ENCODE results near the gene C3orf70. TPM values are rescaled to one million over a fixed set of nuclear protein-coding genes. Genes with fewer than 3 reads are reported as not detected.

C3orf70 gene
- total RNA-seq, 4 donors from 2014 or later = 13.9 to 16.4 (median 14.8) TPM

DNA sequence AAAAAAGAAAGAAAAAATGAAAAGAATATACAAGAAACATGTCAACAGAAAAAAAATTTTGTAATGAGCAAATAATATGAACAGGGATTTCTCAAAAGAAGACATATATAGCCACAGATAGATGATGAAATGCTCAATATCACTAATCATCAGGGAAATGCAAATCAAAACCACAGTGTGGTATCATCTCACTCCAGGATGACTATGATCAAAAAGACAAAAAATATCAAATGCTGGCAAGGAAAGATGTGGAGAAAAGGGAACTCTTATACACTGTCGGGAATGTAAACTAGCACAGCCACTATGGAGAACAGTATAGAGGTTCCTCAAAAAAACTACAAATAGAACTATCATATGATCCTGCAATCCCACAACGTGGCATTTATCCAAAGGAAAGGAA, 94.1 kb downstream of the C3orf70 start:
- no peak for DNase-seq
- Histone ChIP-seq H3K9me3 (peaks cover 12 to 14% of the 10 kb centered on the region in 2 donors), H3K36me3 (peaks cover 0 to 16% (median 0%) of the 10 kb centered on the region in 4 donors), H3K27me3 (no peaks in the 10 kb centered on the region), H3K4me3 (no peak overlapping the region), H3K27ac (no peak overlapping the region), H3K4me1 (no peaks in the 10 kb centered on the region)
- 43 to 65% methylated on average over 1 to 2 of the region's 2 CpGs for WGBS, 2 donors (ENCODE audit: low coverage in 1 of 2)
- in situ Hi-C loops (cut with MboI; ENCODE audit: low pct_ligation_motif_present in 1 of 4, low pct_unique_long_range_greater_than_20kb in 1 of 4, low sequenced_read_pairs in 3 of 4) = no loop called here
- intact Hi-C loops (cut with DNase I; ENCODE audit: low total_unique reads) = no loop called here
- TF ChIP-seq POLR2AphosphoS5 (IDR thresholded peaks at IDR 0.05) (no peak), EP300 (IDR thresholded peaks at IDR 0.05; ENCODE audit: low read depth) (no peak), POLR2A (IDR thresholded peaks at IDR 0.05) (no peak)
- TF ChIP-seq, protein P1, sequence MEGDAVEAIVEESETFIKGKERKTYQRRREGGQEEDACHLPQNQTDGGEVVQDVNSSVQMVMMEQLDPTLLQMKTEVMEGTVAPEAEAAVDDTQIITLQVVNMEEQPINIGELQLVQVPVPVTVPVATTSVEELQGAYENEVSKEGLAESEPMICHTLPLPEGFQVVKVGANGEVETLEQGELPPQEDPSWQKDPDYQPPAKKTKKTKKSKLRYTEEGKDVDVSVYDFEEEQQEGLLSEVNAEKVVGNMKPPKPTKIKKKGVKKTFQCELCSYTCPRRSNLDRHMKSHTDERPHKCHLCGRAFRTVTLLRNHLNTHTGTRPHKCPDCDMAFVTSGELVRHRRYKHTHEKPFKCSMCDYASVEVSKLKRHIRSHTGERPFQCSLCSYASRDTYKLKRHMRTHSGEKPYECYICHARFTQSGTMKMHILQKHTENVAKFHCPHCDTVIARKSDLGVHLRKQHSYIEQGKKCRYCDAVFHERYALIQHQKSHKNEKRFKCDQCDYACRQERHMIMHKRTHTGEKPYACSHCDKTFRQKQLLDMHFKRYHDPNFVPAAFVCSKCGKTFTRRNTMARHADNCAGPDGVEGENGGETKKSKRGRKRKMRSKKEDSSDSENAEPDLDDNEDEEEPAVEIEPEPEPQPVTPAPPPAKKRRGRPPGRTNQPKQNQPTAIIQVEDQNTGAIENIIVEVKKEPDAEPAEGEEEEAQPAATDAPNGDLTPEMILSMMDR (IDR thresholded peaks at IDR 0.05) = no peak

- H3K9me3 ChIP-seq = peaks cover 12 to 14% of the 10 kb centered on the region in 2 donors
- in situ Hi-C loops (cut with MboI; ENCODE audit: low pct_ligation_motif_present in 1 of 4, low pct_unique_long_range_greater_than_20kb in 1 of 4, low sequenced_read_pairs in 3 of 4) (no loop called here), intact Hi-C loops (cut with DNase I; ENCODE audit: low total_unique reads) (no loop called here)
- H3K4me3 ChIP-seq = no peak overlapping the region
- no peaks in the 10 kb centered on the region for H3K27me3 ChIP-seq
- no peak for DNase-seq
- H3K36me3 ChIP-seq = peaks cover 0 to 25% (median 3%) of the 10 kb centered on the region in 4 donors
- no peaks in the 10 kb centered on the region for H3K4me1 ChIP-seq
- TF ChIP-seq, protein P1 (IDR thresholded peaks at IDR 0.05) = no peak
- TF ChIP-seq POLR2AphosphoS5 (IDR thresholded peaks at IDR 0.05) (no peak), EP300 (IDR thresholded peaks at IDR 0.05; ENCODE audit: low read depth) (no peak), POLR2A (IDR thresholded peaks at IDR 0.05) (no peak)
- H3K27ac ChIP-seq = no peak overlapping the region
- 94 to 100% methylated on average over 1 of the region's 1 CpG for WGBS, 2 donors (ENCODE audit: low coverage in 1 of 2)
These were observed 95.0 kb downstream of the C3orf70 start for GRCh38 chr3:185057829-185058228.

GRCh38 chr3:185056908-185057307, 96.0 kb downstream of the C3orf70 start:
- peaks cover 12 to 14% of the 10 kb centered on the region in 2 donors for H3K9me3 ChIP-seq
- H3K27me3 ChIP-seq = no peaks in the 10 kb centered on the region
- intact Hi-C loops (cut with DNase I; ENCODE audit: low total_unique reads) (no loop called here), in situ Hi-C loops (cut with MboI; ENCODE audit: low pct_ligation_motif_present in 1 of 4, low pct_unique_long_range_greater_than_20kb in 1 of 4, low sequenced_read_pairs in 3 of 4) (no loop called here)
- 86 to 95% methylated on average over 2 of the region's 2 CpGs for WGBS, 2 donors (ENCODE audit: low coverage in 1 of 2)
- no peak overlapping the region for H3K27ac ChIP-seq
- DNase-seq = no peak
- H3K36me3 ChIP-seq = peaks cover 0 to 32% (median 6%) of the 10 kb centered on the region in 4 donors
- H3K4me1 ChIP-seq = no peaks in the 10 kb centered on the region
- TF ChIP-seq POLR2AphosphoS5 (IDR thresholded peaks at IDR 0.05) = no peak
- no peak for TF ChIP-seq POLR2A (IDR thresholded peaks at IDR 0.05)
- TF ChIP-seq, protein P1 (IDR thresholded peaks at IDR 0.05) = no peak
- TF ChIP-seq EP300 (IDR thresholded peaks at IDR 0.05; ENCODE audit: low read depth) = no peak
- no peak overlapping the region for H3K4me3 ChIP-seq

DNA sequence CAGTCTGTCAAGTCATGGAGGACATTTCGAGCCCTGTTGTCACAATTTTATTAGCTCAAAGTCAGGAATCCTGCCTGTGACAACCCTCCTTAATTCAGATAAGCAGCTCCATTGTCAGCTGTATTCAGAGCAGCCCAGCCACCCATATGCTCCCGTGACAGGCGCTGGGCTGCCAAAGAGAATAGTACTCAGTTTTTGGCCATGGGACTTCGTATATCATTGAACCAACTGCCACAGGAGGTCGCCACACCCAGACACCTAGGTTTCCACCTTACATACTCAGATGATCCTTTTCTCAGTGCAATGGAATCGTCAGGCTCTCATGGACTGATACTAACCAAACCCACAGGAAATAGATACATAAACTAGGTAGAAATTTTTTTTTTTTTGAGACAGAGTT, 100.2 kb downstream of the C3orf70 start:
- TF ChIP-seq EP300 (IDR thresholded peaks at IDR 0.05; ENCODE audit: low read depth) (no peak), POLR2AphosphoS5 (IDR thresholded peaks at IDR 0.05) (no peak), POLR2A (IDR thresholded peaks at IDR 0.05) (no peak)
- TF ChIP-seq, protein P1 (IDR thresholded peaks at IDR 0.05) = no peak
- WGBS, 2 donors (ENCODE audit: low coverage in 1 of 2) = 89 to 91% methylated on average over 3 to 6 of the region's 6 CpGs
- DNase-seq = no peak
- H3K9me3 ChIP-seq = peaks cover 3 to 9% of the 10 kb centered on the region in 2 donors
- intact Hi-C loops (cut with DNase I; ENCODE audit: low total_unique reads) = no loop called here
- H3K27me3 ChIP-seq = no peaks in the 10 kb centered on the region
- H3K4me3 ChIP-seq = no peak overlapping the region
- no peak overlapping the region for H3K27ac ChIP-seq
- in situ Hi-C loops (cut with MboI; ENCODE audit: low pct_ligation_motif_present in 1 of 4, low pct_unique_long_range_greater_than_20kb in 1 of 4, low sequenced_read_pairs in 3 of 4) = no loop called here
- H3K36me3 ChIP-seq = peaks cover 0 to 46% (median 9%) of the 10 kb centered on the region in 4 donors
- no peaks in the 10 kb centered on the region for H3K4me1 ChIP-seq
